Panc1 (cell line): ENCODE data around the gene FCHSD2. TPM values are rescaled to one million over a fixed set of nuclear protein-coding genes. Genes with fewer than 3 reads are reported as not detected.

ENCODE experiments used
- ATAC-seq: fragments of 200-7000 bp; cut with Tn5 transposase; 2 replicates; pipeline ENCODE4 v1.9.1; 2020; ENCODE audit warnings: mild to moderate bottlenecking, moderate library complexity
- BruUV-seq: library from RNA; stranded (reverse); fragments of 400-500 nt; replicated peaks from 2 replicates; lab custom pipeline; 2021; lab: Mats Ljungman, UMichigan
- CTCF ChIA-PET: fragments of 300-600 bp; sonication (Branson Sonifier 250); formaldehyde crosslinking; loops from one replicate; lab custom pipeline; 2022; ENCODE audit warnings: antibody characterized with exemption; lab: Charles Lee
- POLR2A ChIA-PET: fragments of 300-600 bp; sonication (Branson Sonifier 250); formaldehyde crosslinking; loops from one replicate; lab custom pipeline; 2022; ENCODE audit warnings: antibody characterized with exemption; lab: Charles Lee
- DNase-seq: peaks from one replicate; pipeline ENCODE4 v3.0.0-alpha.2; 2010; ENCODE audit warnings: low read depth, low spot score
- H3K27ac ChIP-seq: 2 replicates; pipeline ENCODE4 v1.5.1; 2011; ENCODE audit warnings: mild to moderate bottlenecking, low read length, inconsistent platforms
- H3K27me3 ChIP-seq: fragments of 200-500 bp; sonication (Bioruptor generic); 2 replicates; pipeline ENCODE4 v1.6.0; 2014; ENCODE audit warnings: low read length, inconsistent platforms; ENCODE audit not compliant: control insufficient read depth, insufficient read depth
- H3K36me3 ChIP-seq: fragments of 200-500 bp; sonication (Bioruptor generic); 2 replicates; pipeline ENCODE4 v1.5.1; 2014; ENCODE audit warnings: inconsistent platforms, mild to moderate bottlenecking, low read length, moderate library complexity; ENCODE audit not compliant: control insufficient read depth, insufficient read depth
- H3K4me1 ChIP-seq: 2 replicates; pipeline ENCODE4 v1.5.1; 2011; ENCODE audit warnings: inconsistent platforms, mild to moderate bottlenecking, low read length, moderate library complexity; ENCODE audit not compliant: control insufficient read depth, insufficient read depth
- H3K4me3 ChIP-seq, 2 experiments: 2 replicates each; pipeline ENCODE4 v1.5.1; 2011 to 2012; ENCODE audit warnings: low read depth in 2 of 2, low read length in 2 of 2, mild to moderate bottlenecking in 2 of 2, inconsistent platforms in 1 of 2, moderate library complexity in 1 of 2
- H3K9me3 ChIP-seq: fragments of 200-500 bp; sonication (Bioruptor generic); 2 replicates; pipeline ENCODE4 v1.5.1; 2014; ENCODE audit warnings: low read depth, mild to moderate bottlenecking, inconsistent platforms, low read length, moderate library complexity; ENCODE audit not compliant: control insufficient read depth, insufficient read depth
- POLR2AphosphoS5 ChIP-seq: IDR thresholded peaks from 2 replicates; pipeline ENCODE4 v1.6.1; 2012; ENCODE audit warnings: mild to moderate bottlenecking, low read depth, low read length, moderate library complexity
- SIN3A ChIP-seq: IDR thresholded peaks from 2 replicates; pipeline ENCODE4 v1.6.1; 2012; ENCODE audit warnings: low read depth, mild to moderate bottlenecking, low read length, moderate library complexity, borderline replicate concordance; ENCODE audit not compliant: insufficient read depth
- TCF7L2 ChIP-seq: IDR thresholded peaks from 2 replicates; pipeline ENCODE4 v1.6.1; 2011; ENCODE audit warnings: mild to moderate bottlenecking, low read depth, low read length, inconsistent platforms
- in situ Hi-C: cut with HindIII; loops from 2 replicates; pipeline ENCODE4 v1.10.0; 2016; ENCODE audit warnings: low sequenced_read_pairs, low pct_unique_long_range_greater_than_20kb
- intact Hi-C: fragments of 100-400 bp; cut with micrococcal nuclease; formaldehyde crosslinking; loops from one replicate; pipeline ENCODE4 v1.10.0; 2022; ENCODE audit not compliant: unreplicated experiment
- total RNA-seq: library from RNA; stranded (reverse); gene quantifications from one replicate; pipeline ENCODE4 v1.2.1, GENCODE V29; 2021; ENCODE audit not compliant: unreplicated experiment
- TF ChIP-seq, protein P1 (sequence below): fragments of 450-650 bp; IDR thresholded peaks from 2 replicates; pipeline ENCODE4 v1.5.1; 2017; ENCODE audit warnings: mild to moderate bottlenecking
- TF ChIP-seq, protein P2 (sequence below), 2 experiments: IDR thresholded peaks; 2 replicates each; pipeline ENCODE4 v1.6.1; 2011 to 2012; ENCODE audit warnings: low read depth in 2 of 2, control low read depth in 1 of 2, low read length in 1 of 2, mild to moderate bottlenecking in 1 of 2, moderate library complexity in 1 of 2; ENCODE audit not compliant: insufficient read depth in 1 of 2

FCHSD2 gene
- total RNA-seq, 1 experiment from 2014 or later = 31.8 TPM

DNA sequence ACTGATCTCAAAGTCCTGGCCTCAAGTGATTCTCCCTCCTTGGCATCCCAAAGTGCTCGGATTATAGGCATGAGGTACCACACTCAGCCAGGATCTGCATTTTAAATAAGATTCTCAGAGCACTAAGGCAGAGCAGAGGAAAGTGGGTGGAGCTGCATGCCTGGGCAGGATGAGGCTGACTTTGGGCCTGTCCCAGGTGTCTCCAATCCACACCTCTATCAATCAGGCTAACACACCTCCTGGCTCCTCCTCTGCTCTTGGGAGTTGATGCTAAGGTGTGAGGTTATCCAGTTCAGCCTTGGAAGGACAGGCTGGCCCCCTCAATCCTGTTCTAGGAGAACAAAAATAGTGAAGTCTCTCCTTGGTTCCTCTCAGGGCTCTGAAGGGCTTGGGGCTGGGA, 45.7 kb upstream of the FCHSD2 start:
- ChIA-PET CTCF (interaction anchor here (0.6 to 0.8 kb wide), 4 partner anchors 52 to 375 kb away, joined by 4 to 6 read pairs (median 4); no protein-coding TSS in a partner anchor), POLR2A (interaction anchor here (0.6 kb wide), 1 partner anchor 30 kb away, joined by 8 read pairs; no protein-coding TSS in a partner anchor)
- TF ChIP-seq SIN3A (no peak), POLR2AphosphoS5 (no peak), TCF7L2 (no peak)
- TF ChIP-seq, protein P1, sequence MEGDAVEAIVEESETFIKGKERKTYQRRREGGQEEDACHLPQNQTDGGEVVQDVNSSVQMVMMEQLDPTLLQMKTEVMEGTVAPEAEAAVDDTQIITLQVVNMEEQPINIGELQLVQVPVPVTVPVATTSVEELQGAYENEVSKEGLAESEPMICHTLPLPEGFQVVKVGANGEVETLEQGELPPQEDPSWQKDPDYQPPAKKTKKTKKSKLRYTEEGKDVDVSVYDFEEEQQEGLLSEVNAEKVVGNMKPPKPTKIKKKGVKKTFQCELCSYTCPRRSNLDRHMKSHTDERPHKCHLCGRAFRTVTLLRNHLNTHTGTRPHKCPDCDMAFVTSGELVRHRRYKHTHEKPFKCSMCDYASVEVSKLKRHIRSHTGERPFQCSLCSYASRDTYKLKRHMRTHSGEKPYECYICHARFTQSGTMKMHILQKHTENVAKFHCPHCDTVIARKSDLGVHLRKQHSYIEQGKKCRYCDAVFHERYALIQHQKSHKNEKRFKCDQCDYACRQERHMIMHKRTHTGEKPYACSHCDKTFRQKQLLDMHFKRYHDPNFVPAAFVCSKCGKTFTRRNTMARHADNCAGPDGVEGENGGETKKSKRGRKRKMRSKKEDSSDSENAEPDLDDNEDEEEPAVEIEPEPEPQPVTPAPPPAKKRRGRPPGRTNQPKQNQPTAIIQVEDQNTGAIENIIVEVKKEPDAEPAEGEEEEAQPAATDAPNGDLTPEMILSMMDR = no peak
- TF ChIP-seq, protein P2, sequence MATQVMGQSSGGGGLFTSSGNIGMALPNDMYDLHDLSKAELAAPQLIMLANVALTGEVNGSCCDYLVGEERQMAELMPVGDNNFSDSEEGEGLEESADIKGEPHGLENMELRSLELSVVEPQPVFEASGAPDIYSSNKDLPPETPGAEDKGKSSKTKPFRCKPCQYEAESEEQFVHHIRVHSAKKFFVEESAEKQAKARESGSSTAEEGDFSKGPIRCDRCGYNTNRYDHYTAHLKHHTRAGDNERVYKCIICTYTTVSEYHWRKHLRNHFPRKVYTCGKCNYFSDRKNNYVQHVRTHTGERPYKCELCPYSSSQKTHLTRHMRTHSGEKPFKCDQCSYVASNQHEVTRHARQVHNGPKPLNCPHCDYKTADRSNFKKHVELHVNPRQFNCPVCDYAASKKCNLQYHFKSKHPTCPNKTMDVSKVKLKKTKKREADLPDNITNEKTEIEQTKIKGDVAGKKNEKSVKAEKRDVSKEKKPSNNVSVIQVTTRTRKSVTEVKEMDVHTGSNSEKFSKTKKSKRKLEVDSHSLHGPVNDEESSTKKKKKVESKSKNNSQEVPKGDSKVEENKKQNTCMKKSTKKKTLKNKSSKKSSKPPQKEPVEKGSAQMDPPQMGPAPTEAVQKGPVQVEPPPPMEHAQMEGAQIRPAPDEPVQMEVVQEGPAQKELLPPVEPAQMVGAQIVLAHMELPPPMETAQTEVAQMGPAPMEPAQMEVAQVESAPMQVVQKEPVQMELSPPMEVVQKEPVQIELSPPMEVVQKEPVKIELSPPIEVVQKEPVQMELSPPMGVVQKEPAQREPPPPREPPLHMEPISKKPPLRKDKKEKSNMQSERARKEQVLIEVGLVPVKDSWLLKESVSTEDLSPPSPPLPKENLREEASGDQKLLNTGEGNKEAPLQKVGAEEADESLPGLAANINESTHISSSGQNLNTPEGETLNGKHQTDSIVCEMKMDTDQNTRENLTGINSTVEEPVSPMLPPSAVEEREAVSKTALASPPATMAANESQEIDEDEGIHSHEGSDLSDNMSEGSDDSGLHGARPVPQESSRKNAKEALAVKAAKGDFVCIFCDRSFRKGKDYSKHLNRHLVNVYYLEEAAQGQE (IDR thresholded peaks at IDR 0.05; ENCODE audit: insufficient read depth in 1 of 2, low read depth in 2 of 2, low read length in 1 of 2) = no peak
- ATAC-seq (no peak), DNase-seq (no peak)
- BruUV-seq = no TSS peak
- Histone ChIP-seq H3K9me3 (no peaks in the 10 kb centered on the region), H3K27ac (no peak overlapping the region), H3K4me1 (peaks cover 5% of the 10 kb centered on the region; the same call in 1 of the 2 replicates), H3K27me3 (no peaks in the 10 kb centered on the region), H3K36me3 (no peaks in the 10 kb centered on the region), H3K4me3 (no peak overlapping the region)
- in situ Hi-C loops (no loop called here), intact Hi-C loops (no loop called here)

DNA sequence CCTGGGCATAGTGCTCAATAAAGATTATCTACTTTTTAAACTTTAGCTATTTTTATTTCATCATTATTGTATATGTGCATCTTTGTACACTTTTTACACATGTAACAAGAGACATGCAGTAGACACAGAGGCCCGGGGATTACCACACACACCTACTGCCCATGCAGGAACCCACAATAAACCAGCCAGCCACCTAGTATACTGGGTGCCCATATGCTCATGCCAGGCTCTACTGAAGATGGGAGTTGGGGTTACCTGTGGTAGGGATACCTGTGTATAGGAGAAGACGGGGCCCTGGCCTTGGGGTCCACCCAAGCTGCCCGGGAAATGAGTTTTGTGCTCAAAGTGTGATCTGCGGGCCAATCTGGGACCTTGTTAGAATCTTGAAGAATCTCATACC, 44.8 kb upstream of the FCHSD2 start:
- ChIA-PET POLR2A (interaction anchor here (0.5 kb wide), 2 partner anchors 11 to 51 kb away, joined by 5 to 7 read pairs; no protein-coding TSS in a partner anchor), CTCF (interaction anchor here (0.6 to 2.3 kb wide), 6 partner anchors 21 to 503 kb away, joined by 3 to 8 read pairs (median 4); no protein-coding TSS in a partner anchor)
- Histone ChIP-seq H3K4me1 (peaks cover 5% of the 10 kb centered on the region; the same call in 1 of the 2 replicates), H3K27me3 (no peaks in the 10 kb centered on the region), H3K27ac (no peak overlapping the region), H3K36me3 (no peaks in the 10 kb centered on the region), H3K9me3 (no peaks in the 10 kb centered on the region), H3K4me3 (no peak overlapping the region)
- DNase-seq (no peak), ATAC-seq (no peak)
- TF ChIP-seq POLR2AphosphoS5 = no peak
- BruUV-seq = no TSS peak
- intact Hi-C loops (no loop called here), in situ Hi-C loops (no loop called here)

DNA sequence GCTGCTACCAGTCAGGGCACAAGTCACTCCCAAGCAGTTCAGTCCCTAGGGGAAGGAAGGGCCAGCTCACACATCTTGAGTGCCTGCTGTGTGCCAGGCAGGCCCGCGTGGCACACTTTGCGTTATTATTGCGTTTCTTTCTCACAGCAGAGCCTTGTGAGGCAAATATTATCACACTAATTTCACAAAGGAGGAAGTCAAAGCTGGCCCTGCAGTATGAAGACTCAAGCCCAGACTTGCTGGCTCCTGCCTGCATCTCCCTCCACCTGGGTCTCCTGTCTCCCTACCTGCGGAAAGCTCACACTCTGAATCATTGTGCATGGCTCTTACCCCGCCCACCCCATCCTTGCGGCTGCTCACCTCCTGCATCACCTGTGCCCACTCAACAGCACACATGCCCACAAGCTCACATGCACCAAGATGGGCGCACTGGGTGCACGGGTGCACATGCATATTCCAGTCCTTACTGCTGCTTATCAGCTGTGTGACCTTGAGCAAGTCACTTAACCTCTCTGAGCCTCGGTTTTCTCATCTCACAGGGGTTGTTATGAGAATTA, 44.3 kb upstream of the FCHSD2 start:
- ChIA-PET POLR2A (interaction anchor here (0.5 kb wide), 1 partner anchor 50 kb away, joined by 5 read pairs; no protein-coding TSS in a partner anchor), CTCF (interaction anchor here (0.6 to 2.3 kb wide), 6 partner anchors 51 to 502 kb away, joined by 3 to 8 read pairs (median 5); no protein-coding TSS in a partner anchor)
- BruUV-seq = no TSS peak
- DNase-seq = no peak
- no peaks in the 10 kb centered on the region for H3K36me3 ChIP-seq
- in situ Hi-C loops = no loop called here
- H3K9me3 ChIP-seq = no peaks in the 10 kb centered on the region
- H3K27me3 ChIP-seq = 0 out of 2 replicates have a peak, but pooled peaks cover 3% of the 10 kb centered on the region
- intact Hi-C loops = no loop called here
- H3K27ac ChIP-seq = no peak overlapping the region
- no peak for TF ChIP-seq POLR2AphosphoS5
- peaks cover 5% of the 10 kb centered on the region; the same call in 1 of the 2 replicates for H3K4me1 ChIP-seq
- ATAC-seq = peak; percentile 44
- no peak overlapping the region for H3K4me3 ChIP-seq
